Stimulated activated CD8-positive, alpha-beta memory T cell treated with anti-CD3 and anti-CD28 coated beads, Interleukin-4, amount 100 ng/mL, for 1 hour (primary cell): Measurements from ENCODE around the gene CDRT4.

Source experiments
- DNase-seq, 2 donors: peaks; one replicate each; pipeline ENCODE4 v3.0.0-alpha.2; 2020; ENCODE audit warnings: low read depth in 2 of 2, low spot score in 1 of 2

CDRT4 gene

DNA sequence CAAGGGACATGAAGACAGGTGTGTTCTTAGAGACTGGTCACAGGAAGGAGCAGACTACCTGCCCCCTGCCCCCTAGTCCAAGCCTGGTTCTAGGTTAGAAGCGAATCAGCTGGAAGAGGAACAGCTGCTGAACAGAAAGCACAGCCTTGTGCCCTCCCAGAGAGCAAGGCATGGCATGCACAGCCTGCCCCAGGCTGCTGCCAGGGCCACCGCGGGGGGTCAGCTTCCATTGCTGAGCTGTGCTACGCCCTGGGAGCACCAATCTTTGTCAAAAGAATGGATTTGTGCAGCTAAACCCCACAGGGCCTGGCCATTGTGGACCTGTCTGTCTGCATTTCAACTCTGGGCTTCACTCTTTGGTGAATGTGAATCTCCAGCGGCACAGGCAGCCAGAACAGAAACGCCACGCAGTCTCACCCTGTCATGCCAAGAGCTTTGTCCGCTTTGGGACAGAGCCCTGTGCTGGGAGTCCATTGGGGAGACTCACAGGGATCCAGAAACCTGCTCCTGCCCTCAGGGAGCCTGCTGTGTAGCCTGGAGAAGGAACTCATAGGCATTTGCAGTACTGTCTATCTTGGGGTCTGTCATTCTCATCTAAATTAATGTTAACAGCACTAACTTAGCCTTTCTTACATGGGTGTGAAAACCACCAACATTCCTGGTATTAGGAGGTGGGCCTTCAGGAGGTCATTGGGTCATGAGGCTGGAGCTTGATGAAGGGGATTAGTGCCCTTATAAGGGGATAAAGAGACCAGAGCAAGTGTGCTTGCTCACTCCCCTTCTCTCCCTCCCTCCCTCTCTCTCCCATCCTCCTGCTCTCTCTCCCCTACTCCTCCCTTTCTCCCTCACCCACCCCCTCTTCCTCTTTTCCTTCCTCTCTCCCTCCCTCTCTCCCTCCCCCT, 25.6 kb upstream of the CDRT4 start:
- no peak for DNase-seq

DNA sequence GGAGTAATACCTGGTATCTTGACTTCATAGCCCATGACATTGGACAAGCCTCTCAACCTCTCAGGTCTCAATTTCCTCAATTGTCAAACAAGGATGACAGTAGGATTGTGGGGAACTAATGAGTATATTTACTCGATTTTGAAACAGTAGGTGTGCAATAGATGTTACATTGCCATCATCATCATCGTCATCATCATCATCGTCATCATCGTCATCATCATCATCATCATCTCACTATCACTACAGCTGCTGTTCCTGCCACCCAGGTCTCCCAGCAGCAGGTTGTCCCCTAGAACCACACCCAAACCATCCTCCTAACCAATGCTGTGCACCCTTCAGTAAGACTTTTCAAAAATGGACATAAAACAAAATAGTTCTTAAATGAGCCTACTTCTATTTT, 24.8 kb upstream of the CDRT4 start:
- no peak for DNase-seq

DNA sequence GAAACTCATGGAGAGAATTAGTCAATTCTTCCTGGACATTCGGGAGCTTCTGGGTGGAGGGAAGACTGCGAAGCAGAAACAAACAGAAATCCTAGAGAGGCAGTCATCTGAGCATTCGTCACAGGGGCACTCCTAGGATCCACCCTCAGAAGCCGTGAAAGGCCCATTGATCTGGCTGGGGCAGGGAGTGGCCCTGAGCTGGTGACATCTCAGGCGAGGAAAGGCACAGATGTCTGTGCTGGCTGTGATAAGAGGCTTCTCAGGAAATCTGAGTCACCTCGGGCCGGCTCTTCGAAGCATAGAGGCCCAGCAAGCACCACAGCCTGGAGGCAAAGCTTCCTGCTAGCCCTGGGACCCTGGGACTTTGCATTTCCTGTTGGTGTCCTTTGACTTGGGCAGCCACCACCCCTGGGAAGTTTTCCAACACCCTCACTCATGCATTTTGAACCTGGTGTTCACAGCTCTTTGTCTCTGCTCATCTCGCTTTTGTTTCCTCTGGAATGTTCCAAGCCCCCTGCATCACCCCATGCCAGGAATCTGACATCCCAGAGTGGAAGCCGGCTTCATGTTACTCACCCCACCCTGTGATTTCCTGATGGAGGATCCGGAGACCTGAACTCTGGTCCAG, 23.3 kb upstream of the CDRT4 start:
- DNase-seq: no peak

DNA sequence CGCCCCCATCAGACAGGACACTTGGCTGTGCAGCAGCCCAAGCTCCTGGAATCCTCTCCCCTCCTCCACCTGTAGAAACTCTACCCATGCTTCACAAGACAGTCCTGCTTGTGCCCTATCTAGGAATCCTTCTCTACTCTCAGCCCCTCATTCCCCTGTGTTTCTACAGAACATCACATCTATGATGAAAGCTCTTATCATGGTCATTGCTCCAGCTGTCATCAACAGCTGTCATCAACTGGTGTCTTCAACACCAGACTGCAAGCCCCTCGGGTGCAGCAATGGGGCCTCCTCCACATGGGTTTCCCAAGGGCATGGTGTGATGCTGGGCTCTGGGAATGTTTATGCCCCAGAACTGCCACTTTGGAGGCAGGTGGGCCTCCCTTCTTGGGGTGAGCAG, 21.1 kb upstream of the CDRT4 start:
- DNase-seq: no peak

DNA sequence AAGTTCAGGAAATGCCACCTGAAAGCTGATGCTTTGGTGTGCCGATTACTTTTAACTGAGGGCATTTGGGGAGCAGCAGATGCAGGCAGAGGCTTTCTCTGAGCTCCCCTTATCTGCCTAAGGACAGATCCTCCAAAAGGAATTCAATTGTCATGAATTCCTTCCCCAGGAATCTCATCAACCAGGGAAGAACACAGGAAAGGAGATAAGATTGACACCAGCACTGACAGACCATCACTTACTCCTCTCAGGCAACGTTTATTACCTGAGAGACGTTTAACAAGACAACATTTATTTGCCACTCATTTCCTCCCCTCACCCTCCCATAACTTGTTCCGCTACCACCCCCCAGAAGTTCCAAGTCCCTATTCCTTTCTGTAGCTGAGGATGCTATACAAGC, 17.6 kb upstream of the CDRT4 start:
- no peak for DNase-seq

DNA sequence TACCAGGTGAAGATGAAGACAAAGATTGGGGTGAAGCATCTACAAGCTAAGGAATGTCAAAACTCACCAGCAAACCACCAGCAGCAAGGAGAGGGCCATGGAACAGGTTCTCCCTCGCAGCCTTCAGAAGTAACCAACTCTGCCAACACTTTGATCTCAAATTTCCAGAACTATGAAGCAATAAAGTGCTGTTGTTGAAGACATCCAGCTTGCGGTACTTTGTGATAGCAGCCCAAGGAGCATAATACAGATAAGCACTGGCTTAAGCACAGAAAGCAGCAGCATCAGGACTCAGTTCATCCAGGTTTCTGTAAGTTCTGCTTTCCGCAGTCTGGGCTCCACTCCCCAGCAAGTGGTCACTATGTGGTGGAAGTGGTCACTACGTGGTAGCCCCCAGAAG, 16.0 kb upstream of the CDRT4 start:
- no peak for DNase-seq

DNA sequence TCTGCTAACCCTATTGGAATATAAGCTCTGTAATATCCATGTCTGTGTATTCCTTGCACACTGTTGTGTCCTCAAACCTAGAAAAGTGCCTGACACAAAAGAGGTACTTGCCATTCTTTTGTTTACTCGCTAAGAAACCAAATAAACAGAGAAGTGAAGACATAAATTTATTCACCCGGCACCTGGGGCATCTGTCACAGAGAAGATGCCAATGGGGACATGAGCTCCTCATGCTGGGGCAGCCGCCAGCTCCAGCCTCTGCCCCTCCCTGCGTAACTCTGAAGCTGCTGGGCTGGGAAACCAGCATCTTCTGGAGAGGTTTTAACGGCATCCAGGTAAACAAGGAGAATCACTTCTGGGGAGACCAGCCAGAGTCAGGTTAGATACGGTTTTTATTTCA, 15.1 kb upstream of the CDRT4 start:
- no peak for DNase-seq

DNA sequence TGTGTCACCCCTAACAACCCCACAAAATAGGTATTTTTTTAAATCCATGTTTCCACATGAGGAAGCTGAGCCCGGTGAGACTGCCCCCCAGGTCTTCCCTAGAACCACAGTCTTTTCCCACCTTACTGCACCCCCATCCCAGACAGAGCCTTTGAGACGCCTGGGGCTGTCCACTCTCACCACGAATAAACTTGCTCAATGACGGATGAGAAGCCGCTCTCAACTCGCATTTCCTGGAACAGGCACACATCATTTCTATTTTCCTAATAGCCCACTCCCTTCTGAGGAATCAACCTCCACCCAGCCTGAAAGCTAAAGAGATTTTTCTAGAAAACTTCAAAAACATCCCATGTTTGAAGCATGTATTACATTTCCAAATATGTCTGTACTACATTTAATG, 14.1 kb upstream of the CDRT4 start:
- no peak for DNase-seq

DNA sequence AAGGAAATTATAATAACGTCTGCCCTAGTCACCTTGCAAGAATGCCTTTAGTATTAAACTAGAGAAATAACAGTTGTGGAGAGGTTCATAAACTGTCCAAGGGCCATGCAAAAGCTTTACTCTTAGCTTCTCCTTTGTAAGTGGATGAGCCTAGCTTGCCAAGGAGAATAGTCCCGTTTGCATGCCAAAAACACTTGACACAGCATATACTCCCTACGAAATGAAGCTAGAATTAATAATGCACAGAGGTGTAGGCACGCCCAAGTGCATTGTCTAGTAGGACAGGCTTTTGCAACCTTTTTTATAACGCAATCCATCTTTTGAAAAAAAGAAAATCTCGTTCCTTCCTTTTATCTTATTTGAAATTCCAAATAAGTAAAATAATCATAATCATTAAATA, 12.8 kb upstream of the CDRT4 start:
- DNase-seq: no peak

DNA sequence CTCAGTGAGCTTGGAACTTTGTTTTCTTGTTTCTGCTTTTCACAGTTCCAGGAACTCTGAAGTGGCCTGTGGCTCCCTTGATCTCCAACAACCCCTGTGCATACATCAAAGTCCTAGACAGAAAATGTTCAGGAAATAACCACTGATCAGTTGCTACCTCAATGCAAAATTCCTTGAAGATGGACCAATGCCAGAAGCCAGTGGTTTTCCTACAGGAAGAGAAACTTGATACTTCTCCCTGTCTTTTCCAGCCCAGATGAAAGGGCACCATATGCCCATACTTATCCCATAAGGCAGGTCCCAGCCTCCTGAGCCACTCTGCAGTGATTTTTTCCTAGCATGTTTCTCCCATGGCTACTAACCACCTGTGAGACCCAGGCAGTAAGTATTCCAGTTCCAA, 12.3 kb upstream of the CDRT4 start:
- DNase-seq: no peak

DNA sequence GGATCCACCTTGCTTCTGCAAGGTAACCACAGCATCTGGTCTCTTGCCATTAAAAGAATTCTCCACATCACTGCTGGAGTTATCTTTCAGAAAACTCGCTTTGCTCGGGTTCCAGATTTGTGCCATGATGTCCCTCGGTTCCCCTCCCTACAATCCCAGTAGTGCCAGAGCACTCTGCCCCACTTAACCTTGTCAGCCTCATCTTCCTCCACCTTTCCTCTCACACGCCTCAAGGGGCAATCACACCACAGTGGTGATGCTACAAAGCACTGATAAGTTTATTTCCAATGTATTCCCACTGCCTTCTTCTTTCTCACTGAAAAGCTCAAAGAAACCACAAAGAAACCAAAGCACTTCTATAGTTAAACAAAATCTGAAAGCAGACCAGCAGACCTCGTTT, 11.4 kb upstream of the CDRT4 start:
- no peak for DNase-seq

DNA sequence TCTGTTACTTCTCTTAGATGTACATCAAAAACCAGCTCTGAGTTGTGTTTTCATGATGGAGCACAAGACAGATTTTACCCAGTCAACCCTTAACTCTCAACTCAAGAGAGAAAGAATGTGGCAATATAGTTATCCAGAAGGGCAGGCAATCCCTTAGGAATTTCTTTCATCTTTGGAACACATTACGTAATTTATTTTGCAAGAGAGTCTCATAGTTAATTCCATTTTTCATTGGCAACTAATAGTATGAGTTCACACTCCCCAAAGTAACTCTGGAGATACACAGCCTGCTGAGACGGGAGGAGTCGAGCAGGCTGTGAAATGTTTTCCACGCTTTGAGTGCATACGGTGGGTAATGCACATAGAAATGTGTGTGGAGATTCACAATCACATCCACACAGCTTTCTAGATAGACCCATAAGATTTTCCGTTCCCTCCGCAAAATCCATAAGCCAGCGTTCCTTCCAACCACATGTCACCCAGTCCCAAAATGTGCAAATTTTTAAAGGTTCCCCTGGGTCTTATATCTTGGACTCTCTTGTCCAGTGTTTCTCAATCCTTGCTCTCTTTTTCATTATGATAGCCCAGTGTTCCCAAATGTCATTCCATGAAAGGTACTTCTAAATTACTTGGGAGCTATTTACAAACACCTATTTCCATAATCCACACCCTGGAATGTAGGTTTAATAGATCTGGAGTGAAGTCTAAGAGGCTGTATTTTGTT, 8.4 kb upstream of the CDRT4 start:
- no peak for DNase-seq

DNA sequence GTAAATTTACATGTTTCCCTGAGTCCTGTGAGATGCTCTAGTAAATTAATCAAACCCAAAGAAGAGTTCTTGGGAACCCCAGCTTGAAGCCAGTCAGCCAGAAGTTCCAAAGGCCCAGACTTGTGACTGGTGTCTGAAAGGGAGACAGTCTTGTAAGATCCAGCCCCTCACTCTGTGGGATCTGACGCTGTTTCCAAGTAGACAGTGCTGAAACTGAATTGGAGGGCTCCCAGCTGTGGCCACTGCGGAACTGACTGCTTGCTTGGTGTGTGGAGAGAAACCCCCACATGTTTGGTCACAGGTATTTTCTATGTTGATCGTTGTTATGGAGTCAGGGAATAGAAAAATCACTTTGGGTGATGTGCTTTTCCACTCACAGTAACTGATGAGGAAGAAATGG, 5.5 kb upstream of the CDRT4 start:
- no peak for DNase-seq

DNA sequence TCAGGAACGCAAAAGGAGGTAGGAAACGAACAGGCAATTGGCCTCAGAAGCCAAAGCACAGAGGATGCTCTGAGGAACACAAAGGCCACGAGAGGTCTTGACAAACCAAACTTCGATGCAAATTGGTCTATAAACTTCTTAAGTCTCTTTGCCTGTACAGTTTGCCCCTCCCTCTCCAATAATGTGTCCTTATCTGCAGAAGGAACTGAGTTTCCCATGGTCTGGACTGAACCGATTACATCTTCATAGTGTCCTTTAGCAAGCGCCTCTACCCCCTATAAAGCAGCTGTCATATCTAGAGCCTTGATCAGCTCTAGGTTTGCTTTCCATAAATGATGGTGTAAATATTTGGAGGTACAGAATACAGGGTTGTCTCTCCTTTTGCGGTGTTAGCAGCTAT, 3.1 kb upstream of the CDRT4 start:
- no peak for DNase-seq

DNA sequence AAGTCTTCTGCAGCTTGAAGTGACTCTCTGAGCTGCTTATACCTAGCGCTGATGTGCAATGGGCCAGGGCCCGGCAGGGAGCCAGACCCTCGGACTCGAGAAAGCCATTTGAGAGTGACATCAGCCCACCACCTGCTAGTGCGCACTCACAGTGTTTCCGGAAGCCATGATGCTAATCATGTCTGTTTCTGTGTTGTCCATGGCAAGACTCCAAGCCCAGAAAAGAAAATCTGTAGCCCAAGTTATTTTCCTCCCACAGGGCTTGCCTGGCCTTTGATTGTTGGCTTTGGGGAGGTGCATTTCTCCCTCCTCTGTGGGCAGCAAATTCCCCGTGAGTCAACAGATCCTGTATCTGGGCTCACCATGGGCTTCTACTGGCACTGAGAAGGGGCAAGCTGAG, 1.8 kb upstream of the CDRT4 start:
- no peak for DNase-seq

DNA sequence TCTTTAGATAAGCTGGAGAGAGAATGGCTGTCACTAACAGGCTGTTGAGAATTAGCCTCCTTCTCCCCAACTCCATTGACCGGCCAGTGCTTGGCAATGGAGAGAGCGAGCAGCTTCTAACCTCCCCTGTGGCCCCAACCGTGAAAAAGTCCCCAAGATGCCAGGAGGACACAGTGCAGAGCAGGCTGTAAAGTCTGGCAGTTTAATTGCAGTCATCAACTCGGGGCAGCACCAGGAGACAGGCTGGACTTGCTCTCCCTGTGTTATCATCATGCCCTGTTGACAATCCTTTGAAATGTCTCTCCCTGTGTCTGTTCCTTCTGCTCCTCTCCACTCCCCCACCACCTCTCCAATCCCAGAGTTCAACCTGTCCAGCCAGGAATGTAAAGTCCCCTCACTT, 705 bp upstream of the CDRT4 start:
- DNase-seq: no peak

DNA sequence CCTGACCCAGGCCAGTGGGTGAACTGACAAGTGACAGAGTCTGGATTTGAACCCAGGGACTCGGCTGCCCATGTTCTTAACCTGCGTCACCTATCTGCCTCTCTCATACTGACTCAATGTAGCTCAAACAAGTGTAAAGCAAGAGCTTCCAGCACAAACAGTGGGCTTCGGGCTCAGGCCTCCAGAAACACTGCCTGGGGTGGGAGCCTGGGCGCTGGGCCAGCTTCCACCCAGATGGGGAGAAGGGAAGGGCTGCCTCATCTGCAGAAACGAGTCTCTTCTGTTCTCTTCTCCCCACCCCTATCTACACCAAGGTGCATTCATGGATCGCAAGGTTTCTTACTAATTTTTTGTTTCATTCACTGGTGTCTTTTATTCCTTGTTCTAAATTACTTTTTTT, 1.3 kb downstream of the CDRT4 start:
- DNase-seq: no peak

DNA sequence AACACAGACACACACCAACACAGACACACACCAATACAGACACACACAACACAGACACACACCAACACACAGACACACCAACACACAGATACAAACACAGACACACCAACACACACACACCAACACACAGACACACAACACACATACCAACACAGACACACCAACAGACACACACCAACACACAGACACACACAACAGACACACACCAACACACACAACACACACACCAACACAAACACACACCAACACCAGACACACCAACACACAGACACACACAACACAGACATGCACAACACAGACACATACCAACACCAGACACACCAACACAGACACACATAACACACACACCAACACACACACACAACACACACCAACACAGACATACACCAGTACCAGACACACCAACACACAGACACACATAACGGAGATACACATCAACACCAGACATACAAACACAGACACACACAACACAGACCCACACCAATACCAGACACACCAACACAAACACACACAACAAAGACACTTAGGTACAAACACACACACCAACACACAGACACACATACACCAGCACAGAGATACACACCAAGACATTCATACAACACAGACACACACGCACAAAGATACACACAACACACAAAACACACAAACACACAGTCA, 2.2 kb downstream of the CDRT4 start:
- DNase-seq: no peak

DNA sequence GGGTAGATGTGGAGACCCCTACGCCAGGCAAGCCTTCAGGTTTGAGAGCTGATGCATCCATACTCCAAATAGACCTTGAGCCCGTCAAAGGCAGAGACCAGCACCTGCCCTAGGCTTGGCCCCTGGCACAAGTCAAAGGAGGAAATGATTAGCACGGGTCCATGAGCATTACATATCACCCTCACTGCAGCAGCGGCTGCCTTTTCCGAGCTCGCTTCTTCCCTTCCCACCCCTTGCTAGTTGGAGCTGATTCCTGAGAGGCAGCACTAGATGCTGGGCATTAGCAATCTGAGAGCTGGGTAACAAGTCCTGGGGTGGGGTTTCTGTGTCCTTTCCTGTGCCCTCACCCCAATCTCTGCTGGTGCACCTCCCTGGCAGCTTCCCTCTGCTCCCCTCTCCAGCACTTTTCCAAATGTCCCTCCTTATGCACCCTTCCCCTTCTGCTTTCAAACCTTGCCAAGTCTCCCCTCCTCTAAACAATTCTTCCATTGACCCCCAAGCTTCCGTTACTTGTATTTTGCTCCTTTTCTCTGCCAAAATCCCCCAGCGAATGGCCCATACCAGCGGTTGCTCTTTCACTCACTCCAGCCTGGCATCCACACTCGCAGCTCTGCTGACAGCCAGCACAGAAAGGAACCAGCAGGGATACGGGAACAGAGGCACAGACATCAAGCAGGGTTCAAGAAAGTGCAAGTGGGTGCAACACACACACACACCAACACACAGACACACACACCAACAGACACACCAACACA, 3.0 kb downstream of the CDRT4 start:
- no peak for DNase-seq

DNA sequence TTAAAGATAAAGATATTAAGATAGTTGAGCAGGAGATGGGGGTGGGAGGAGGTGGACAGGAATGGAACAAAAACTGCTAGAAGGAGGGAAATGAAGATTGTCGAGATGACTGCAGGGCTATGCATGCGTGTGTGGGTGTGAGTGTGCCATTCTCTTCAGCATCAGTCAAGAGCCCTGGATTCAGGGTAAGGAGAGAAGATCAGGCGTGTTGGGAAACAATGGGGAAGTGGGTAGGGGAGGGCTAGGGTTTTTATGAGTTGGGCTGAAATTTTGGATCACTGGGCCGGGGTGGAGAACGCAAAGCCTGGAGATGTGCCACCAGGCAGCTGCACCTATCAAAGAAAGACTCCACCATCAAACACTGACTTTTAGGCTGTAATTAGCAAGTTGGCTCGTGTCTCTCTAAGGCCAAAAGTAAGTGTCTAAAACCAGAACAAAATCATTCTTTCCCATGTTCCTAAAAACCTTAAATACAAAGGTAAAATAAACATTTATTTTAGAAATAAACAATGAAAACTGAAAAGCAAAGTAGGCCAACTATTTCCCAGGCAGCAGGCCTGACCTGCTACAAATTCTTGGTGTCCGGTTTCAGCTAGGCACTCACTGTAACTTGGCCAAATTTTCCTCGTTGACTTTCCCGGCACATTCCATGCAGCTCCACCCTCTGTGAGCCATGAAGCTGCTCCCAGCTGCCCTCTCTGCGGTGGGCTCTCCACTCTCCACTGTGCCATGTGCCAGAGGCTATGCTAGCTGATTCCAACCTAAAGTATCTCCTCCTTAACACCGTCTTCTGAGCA, 4.2 kb downstream of the CDRT4 start:
- DNase-seq: no peak
